ENCODE data around the gene LIMS2. TPM values are rescaled to one million over a fixed set of nuclear protein-coding genes. Genes with fewer than 3 reads are reported as not detected.
A peak's percentile ranks its signal among the peaks of the same experiment; 100 is the strongest.

Gene LIMS2
- total and polyA plus RNA-seq, 5 donors: 163 to 224 (median 200) TPM

DNA sequence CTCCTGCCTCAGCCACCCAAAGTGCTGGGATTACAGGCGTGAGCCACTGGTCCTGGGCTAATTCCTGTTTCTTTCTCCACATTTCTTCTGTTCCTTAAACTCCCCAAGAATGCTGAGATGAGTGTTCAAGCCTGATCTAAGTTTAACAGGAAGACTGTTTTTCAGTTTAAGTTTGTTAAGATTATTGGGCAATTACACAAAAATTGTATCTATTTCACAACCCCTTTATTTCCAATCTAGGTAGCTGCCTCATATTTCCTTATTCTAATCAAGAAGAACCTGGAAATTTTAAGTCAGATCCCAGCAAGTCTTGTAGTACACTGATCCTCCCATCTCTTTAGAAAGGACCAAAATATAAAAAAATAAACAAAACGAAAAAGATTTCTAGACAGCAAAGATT is 37.7 kb upstream of the LIMS2 start:
- Histone ChIP-seq H3K4me3 (ENCODE audit: low read length) (no peak overlapping the region), H3K27me3 (ENCODE audit: control insufficient read depth, insufficient read depth) (no peaks in the 10 kb centered on the region), H3K4me1 (ENCODE audit: control insufficient read depth, insufficient read depth, low read length) (peaks cover 3% of the 10 kb centered on the region), H3K27ac (ENCODE audit: low read length) (no peak overlapping the region), H3K9me3 (ENCODE audit: control insufficient read depth, low read length) (no peaks in the 10 kb centered on the region)
- intact Hi-C loops (cut with DNase I): no loop called here
- DNase-seq (no peak), ATAC-seq (no peak)
- WGBS: 88% methylated on average over 2 of the region's 2 CpGs

DNA sequence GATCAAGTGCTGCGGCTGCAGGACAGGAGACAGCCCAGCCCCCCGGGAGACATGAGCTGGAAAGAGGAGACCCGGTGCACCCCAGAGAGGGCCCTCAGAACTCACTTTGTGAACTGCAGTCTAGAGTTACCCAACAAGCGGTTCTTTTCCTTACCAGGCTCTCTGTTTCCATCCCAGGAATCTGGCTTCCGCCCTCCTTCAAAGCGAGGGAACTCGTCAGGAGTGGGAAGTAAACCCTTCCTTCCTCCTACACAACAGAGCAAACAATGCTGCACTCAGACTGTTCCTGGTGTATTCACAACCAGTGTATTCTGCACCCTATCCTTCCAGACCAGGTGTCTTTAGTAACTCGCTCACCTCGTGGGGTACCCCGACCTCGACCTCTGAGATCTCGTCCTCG is 34.0 kb upstream of the LIMS2 start:
- H3K9me3 ChIP-seq (ENCODE audit: control insufficient read depth, low read length): no peaks in the 10 kb centered on the region
- H3K4me3 ChIP-seq (ENCODE audit: low read length): no peak overlapping the region
- H3K27ac ChIP-seq (ENCODE audit: low read length): no peak overlapping the region
- peaks cover 11% of the 10 kb centered on the region for H3K4me1 ChIP-seq (ENCODE audit: control insufficient read depth, insufficient read depth, low read length)
- ATAC-seq (no peak), DNase-seq (no peak)
- intact Hi-C loops (cut with DNase I): no loop called here
- no peaks in the 10 kb centered on the region for H3K27me3 ChIP-seq (ENCODE audit: control insufficient read depth, insufficient read depth)
- 89% methylated on average over 13 of the region's 13 CpGs for WGBS

GRCh38 chr2:127707890-127708648 is 32.7 kb upstream of the LIMS2 start:
- H3K27me3 ChIP-seq (ENCODE audit: control insufficient read depth, insufficient read depth): no peaks in the 10 kb centered on the region
- no peak overlapping the region for H3K4me3 ChIP-seq (ENCODE audit: low read length)
- intact Hi-C loops (cut with DNase I): no loop called here
- DNase-seq: peak in 1 of 3 donors; percentile 62
- ATAC-seq: peak in 1 of 2 donors; percentile 34
- 74% methylated on average over 9 of the region's 9 CpGs for WGBS
- no peaks in the 10 kb centered on the region for H3K9me3 ChIP-seq (ENCODE audit: control insufficient read depth, low read length)
- H3K4me1 ChIP-seq (ENCODE audit: control insufficient read depth, insufficient read depth, low read length): peaks cover 15% of the 10 kb centered on the region
- peak overlapping the region; percentile 30 for H3K27ac ChIP-seq (ENCODE audit: low read length)

GRCh38 chr2:127706215-127706990 is 31.1 kb upstream of the LIMS2 start:
- peaks cover 16% of the 10 kb centered on the region for H3K4me1 ChIP-seq (ENCODE audit: control insufficient read depth, insufficient read depth, low read length)
- no peak overlapping the region for H3K4me3 ChIP-seq (ENCODE audit: low read length)
- WGBS: 85% methylated on average over 14 of the region's 14 CpGs
- H3K27ac ChIP-seq (ENCODE audit: low read length): peak overlapping the region; percentile 25
- DNase-seq: no peak
- no peaks in the 10 kb centered on the region for H3K9me3 ChIP-seq (ENCODE audit: control insufficient read depth, low read length)
- intact Hi-C loops (cut with DNase I): no loop called here
- ATAC-seq: no peak
- H3K27me3 ChIP-seq (ENCODE audit: control insufficient read depth, insufficient read depth): no peaks in the 10 kb centered on the region

DNA sequence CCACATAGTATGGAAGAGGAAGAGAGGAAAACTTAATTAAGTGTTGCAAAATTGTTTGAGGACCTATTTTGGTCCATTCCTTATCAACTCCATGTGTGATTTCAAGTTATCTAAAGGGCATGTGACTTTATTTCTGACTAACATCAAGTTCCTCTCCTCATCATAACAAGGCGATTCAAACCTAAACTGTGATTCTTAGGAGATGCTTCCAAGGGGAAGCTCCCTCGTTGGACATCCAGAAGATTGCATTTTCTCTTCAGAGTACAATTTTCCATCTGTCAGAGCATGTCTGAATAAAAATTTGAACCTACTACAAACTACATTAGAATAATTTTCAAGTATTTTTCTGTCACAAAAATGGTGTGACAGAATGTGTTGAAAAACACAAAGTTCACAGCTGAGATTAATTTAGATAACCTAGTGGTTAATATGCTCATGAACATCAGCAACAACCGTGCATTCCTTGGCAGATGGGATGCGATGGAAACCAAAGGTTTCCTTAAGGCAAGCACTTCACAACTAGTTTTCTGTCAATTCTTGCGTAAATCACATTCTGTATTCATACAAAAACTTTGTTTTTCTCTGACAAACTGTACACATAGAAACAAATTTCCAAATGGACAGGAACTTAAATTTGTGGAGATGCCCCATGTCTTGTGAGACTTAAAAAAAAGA is 30.2 kb upstream of the LIMS2 start:
- no peak overlapping the region for H3K4me3 ChIP-seq (ENCODE audit: low read length)
- no peak for ATAC-seq
- no peak for DNase-seq
- peaks cover 18% of the 10 kb centered on the region for H3K4me1 ChIP-seq (ENCODE audit: control insufficient read depth, insufficient read depth, low read length)
- H3K27ac ChIP-seq (ENCODE audit: low read length): no peak overlapping the region
- WGBS: 63% methylated on average over 5 of the region's 5 CpGs
- no peaks in the 10 kb centered on the region for H3K9me3 ChIP-seq (ENCODE audit: control insufficient read depth, low read length)
- intact Hi-C loops (cut with DNase I): no loop called here
- no peaks in the 10 kb centered on the region for H3K27me3 ChIP-seq (ENCODE audit: control insufficient read depth, insufficient read depth)

GRCh38 chr2:127704641-127705390 is 29.5 kb upstream of the LIMS2 start:
- Histone ChIP-seq H3K4me1 (ENCODE audit: control insufficient read depth, insufficient read depth, low read length) (peaks cover 20% of the 10 kb centered on the region), H3K27ac (ENCODE audit: low read length) (no peak overlapping the region)
- peak in 1 of 3 donors; percentile 60 for DNase-seq

GRCh38 chr2:127703282-127703681 is 28.0 kb upstream of the LIMS2 start:
- DNase-seq (no peak), ATAC-seq (no peak)
- no peak overlapping the region for H3K4me3 ChIP-seq (ENCODE audit: low read length)
- no peak overlapping the region for H3K27ac ChIP-seq (ENCODE audit: low read length)
- H3K4me1 ChIP-seq (ENCODE audit: control insufficient read depth, insufficient read depth, low read length): peaks cover 18% of the 10 kb centered on the region
- intact Hi-C loops (cut with DNase I): loop anchor here in 2 of 4 donors (5.0 kb wide), 1 partner anchor 176 kb away; the partner anchor contains the start of gene IWS1 (in 2 of the 2)
- 92% methylated on average over 5 of the region's 5 CpGs for WGBS
- no peaks in the 10 kb centered on the region for H3K27me3 ChIP-seq (ENCODE audit: control insufficient read depth, insufficient read depth)
- no peaks in the 10 kb centered on the region for H3K9me3 ChIP-seq (ENCODE audit: control insufficient read depth, low read length)

More at GRCh38 chr2:127704641-127705390, 29.5 kb upstream of the LIMS2 start:
- no peak for ATAC-seq
- H3K4me3 ChIP-seq (ENCODE audit: low read length): no peak overlapping the region
- WGBS: 62% methylated on average over 5 of the region's 5 CpGs
- H3K9me3 ChIP-seq (ENCODE audit: control insufficient read depth, low read length): no peaks in the 10 kb centered on the region
- H3K27me3 ChIP-seq (ENCODE audit: control insufficient read depth, insufficient read depth): no peaks in the 10 kb centered on the region
- intact Hi-C loops (cut with DNase I): loop anchor here in 2 of 4 donors (5.0 kb wide), 1 partner anchor 178 kb away; the partner anchor contains the start of gene IWS1 (in 2 of the 2)

DNA sequence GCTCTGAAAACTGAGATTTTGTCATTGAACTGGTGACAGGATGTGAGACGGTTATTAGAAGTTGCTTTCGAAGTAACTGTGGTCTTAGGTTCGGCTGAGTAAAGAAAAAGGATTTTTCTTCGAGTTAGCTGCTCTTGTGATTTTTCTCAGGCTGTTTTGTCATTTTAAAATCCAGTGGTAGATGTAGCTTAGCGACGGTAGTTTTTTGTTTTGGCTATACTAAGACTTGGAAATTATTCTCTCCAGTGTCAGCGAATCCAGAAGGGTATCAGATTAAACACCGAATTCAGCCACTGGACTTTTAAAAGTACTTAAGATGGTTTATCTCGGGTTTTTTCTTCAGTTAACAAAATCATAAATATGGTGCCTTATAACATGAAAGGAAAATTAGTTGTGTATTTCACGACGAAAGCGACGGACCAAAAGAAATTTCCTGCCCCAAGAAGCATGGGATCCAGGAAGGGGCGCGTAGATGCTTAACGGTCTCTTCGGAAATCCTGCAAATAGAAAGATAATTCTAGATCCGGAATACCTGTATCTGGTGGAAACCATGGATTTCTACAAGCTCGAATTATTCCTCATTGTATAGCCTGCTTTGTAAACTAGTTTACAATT is 27.2 kb upstream of the LIMS2 start:
- intact Hi-C loops (cut with DNase I): loop anchor here in 2 of 4 donors (5.0 kb wide), 1 partner anchor 175 kb away; the partner anchor contains the start of gene IWS1 (in 2 of the 2)
- Histone ChIP-seq H3K4me1 (ENCODE audit: control insufficient read depth, insufficient read depth, low read length) (peaks cover 15% of the 10 kb centered on the region), H3K9me3 (ENCODE audit: control insufficient read depth, low read length) (no peaks in the 10 kb centered on the region), H3K27ac (ENCODE audit: low read length) (peak overlapping the region; percentile 78), H3K27me3 (ENCODE audit: control insufficient read depth, insufficient read depth) (no peaks in the 10 kb centered on the region), H3K4me3 (ENCODE audit: low read length) (peak overlapping the region; percentile 70)
- WGBS: 45% methylated on average over 19 of the region's 19 CpGs
- no peak for DNase-seq
- no peak for ATAC-seq

DNA sequence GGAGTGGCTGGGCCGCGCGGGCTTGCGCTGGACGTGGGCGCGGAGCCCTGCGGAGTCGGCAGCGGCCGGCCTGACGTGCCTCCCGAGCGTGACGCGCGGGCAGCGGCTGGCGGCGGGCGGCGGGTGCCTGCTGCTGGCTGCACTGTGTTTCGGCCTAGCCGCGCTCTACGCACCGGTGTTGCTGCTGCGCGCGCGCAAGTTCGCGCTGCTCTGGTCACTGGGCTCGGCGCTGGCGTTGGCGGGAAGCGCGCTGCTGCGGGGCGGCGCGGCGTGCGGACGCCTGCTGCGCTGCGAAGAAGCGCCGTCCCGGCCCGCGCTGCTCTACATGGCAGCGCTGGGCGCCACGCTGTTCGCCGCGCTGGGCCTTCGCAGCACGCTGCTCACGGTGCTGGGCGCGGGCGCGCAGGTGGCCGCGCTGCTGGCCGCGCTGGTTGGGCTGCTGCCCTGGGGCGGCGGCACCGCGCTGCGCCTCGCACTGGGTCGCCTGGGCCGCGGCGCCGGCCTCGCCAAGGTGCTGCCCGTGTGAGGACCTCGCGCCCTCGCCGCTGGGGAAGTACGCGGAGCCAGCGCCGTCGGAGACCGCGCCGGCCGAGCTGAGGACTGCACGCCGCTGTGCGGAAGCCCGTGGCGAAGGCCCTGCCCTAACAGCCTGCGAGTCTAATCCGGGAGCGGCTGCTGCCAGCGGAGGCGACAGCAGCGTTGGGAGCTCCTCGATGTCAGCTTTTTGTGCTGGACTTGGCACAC is 26.5 kb upstream of the LIMS2 start:
- DNase-seq (peak; percentile 85 to 92 (median 92)), ATAC-seq (peak; percentile 68 to 73)
- Histone ChIP-seq H3K9me3 (ENCODE audit: control insufficient read depth, low read length) (no peaks in the 10 kb centered on the region), H3K4me3 (ENCODE audit: low read length) (peak overlapping the region; percentile 70), H3K27me3 (ENCODE audit: control insufficient read depth, insufficient read depth) (no peaks in the 10 kb centered on the region), H3K4me1 (ENCODE audit: control insufficient read depth, insufficient read depth, low read length) (peaks cover 15% of the 10 kb centered on the region), H3K27ac (ENCODE audit: low read length) (peak overlapping the region; percentile 78)
- WGBS: under 1% methylated on average over 108 of the region's 108 CpGs
- intact Hi-C loops (cut with DNase I): loop anchor here in 2 of 4 donors (5.0 kb wide), 1 partner anchor 175 kb away; the partner anchor contains the start of gene IWS1 (in 2 of the 2)
